Activated naive CD8-positive, alpha-beta T cell treated with anti-CD3 and anti-CD28 coated beads for 36 hours (primary cell): Measurements from ENCODE around the gene CDK11B. TPM values are rescaled to one million over a fixed set of nuclear protein-coding genes. Genes with fewer than 3 reads are reported as not detected.
"Not testable (repeated sequence)": the region's sequence is repeated elsewhere in the genome, so short reads cannot be mapped to it uniquely, and the experiment has no call there.

Source experiments
- DNase-seq: peaks from one replicate; pipeline ENCODE4 v3.0.0; 2021
- H3K27ac Mint-ChIP-seq: one replicate; pipeline ENCODE4 v1.8.0; 2022; ENCODE audit warnings: mild to moderate bottlenecking, moderate library complexity, mixed read lengths
- H3K27me3 Mint-ChIP-seq: one replicate; pipeline ENCODE4 v1.8.0; 2022; ENCODE audit warnings: mild to moderate bottlenecking, mixed read lengths
- H3K36me3 Mint-ChIP-seq: one replicate; pipeline ENCODE4 v1.8.0; 2021; ENCODE audit warnings: mild to moderate bottlenecking, mixed read lengths
- H3K4me1 Mint-ChIP-seq: one replicate; pipeline ENCODE4 v1.8.0; 2021; ENCODE audit warnings: mixed read lengths
- H3K4me3 Mint-ChIP-seq: one replicate; pipeline ENCODE4 v1.8.0; 2022; ENCODE audit warnings: mild to moderate bottlenecking, moderate library complexity, mixed read lengths
- H3K9me3 Mint-ChIP-seq: one replicate; pipeline ENCODE4 v1.8.0; 2022; ENCODE audit warnings: mixed read lengths
- total RNA-seq, 2 experiments: library from RNA; stranded (reverse); gene quantifications; one replicate each; pipeline ENCODE4 v1.2.3, GENCODE V29; 2021

CDK11B gene
- total RNA-seq, 2 experiments from 2014 or later: 42.2 to 43.3 TPM

- Mint-ChIP-seq H3K9me3 (no peaks in the 10 kb centered on the region), H3K27me3 (no peaks in the 10 kb centered on the region), H3K4me1 (peaks cover 2% of the 10 kb centered on the region), H3K36me3 (peaks cover 4% of the 10 kb centered on the region), H3K4me3 (no peak overlapping the region), H3K27ac (no peak overlapping the region)
- DNase-seq: no peak
Measured at GRCh38 chr1:1672181-1672965, 13.6 kb upstream of the CDK11B start.

- DNase-seq: no peak
- peaks cover 5% of the 10 kb centered on the region for H3K36me3 Mint-ChIP-seq
Measured at GRCh38 chr1:1671365-1672119, 12.7 kb upstream of the CDK11B start.

GRCh38 chr1:1670866-1671265, 12.1 kb upstream of the CDK11B start:
- H3K36me3 Mint-ChIP-seq: peaks cover 7% of the 10 kb centered on the region
- DNase-seq: no peak

More at GRCh38 chr1:1671365-1672119, 12.7 kb upstream of the CDK11B start:
- no peak overlapping the region for H3K4me3 Mint-ChIP-seq
- no peaks in the 10 kb centered on the region for H3K9me3 Mint-ChIP-seq
- H3K27me3 Mint-ChIP-seq: no peaks in the 10 kb centered on the region
- peaks cover 2% of the 10 kb centered on the region for H3K4me1 Mint-ChIP-seq
- H3K27ac Mint-ChIP-seq: no peak overlapping the region

GRCh38 chr1:1669468-1670440, 10.9 kb upstream of the CDK11B start:
- H3K27me3 Mint-ChIP-seq: no peaks in the 10 kb centered on the region
- peaks cover 1% of the 10 kb centered on the region for H3K4me1 Mint-ChIP-seq
- H3K36me3 Mint-ChIP-seq: peaks cover 7% of the 10 kb centered on the region
- H3K9me3 Mint-ChIP-seq: no peaks in the 10 kb centered on the region
- no peak for DNase-seq
- H3K27ac Mint-ChIP-seq: no peak overlapping the region
- no peak overlapping the region for H3K4me3 Mint-ChIP-seq

More at GRCh38 chr1:1670866-1671265, 12.1 kb upstream of the CDK11B start:
- Mint-ChIP-seq H3K27ac (no peak overlapping the region), H3K9me3 (no peaks in the 10 kb centered on the region), H3K4me1 (peaks cover 2% of the 10 kb centered on the region), H3K4me3 (no peak overlapping the region), H3K27me3 (no peaks in the 10 kb centered on the region)

- Mint-ChIP-seq H3K4me1 (no peaks in the 10 kb centered on the region), H3K9me3 (no peaks in the 10 kb centered on the region), H3K4me3 (no peak overlapping the region), H3K27ac (no peak overlapping the region), H3K27me3 (no peaks in the 10 kb centered on the region), H3K36me3 (peaks cover 6% of the 10 kb centered on the region)
- no peak for DNase-seq
Measured at GRCh38 chr1:1666526-1666925, 7.7 kb upstream of the CDK11B start.

- Mint-ChIP-seq H3K4me3 (no peak overlapping the region), H3K4me1 (no peaks in the 10 kb centered on the region), H3K9me3 (no peaks in the 10 kb centered on the region), H3K36me3 (peaks cover 6% of the 10 kb centered on the region), H3K27ac (no peak overlapping the region), H3K27me3 (no peaks in the 10 kb centered on the region)
- peak; percentile 39 for DNase-seq
Measured at GRCh38 chr1:1665815-1666251, 7.0 kb upstream of the CDK11B start.

- Mint-ChIP-seq H3K27ac (no peak overlapping the region), H3K36me3 (peaks cover 6% of the 10 kb centered on the region), H3K4me1 (no peaks in the 10 kb centered on the region), H3K27me3 (no peaks in the 10 kb centered on the region), H3K4me3 (no peak overlapping the region), H3K9me3 (no peaks in the 10 kb centered on the region)
- DNase-seq: no peak
Measured at GRCh38 chr1:1664941-1665814, 6.4 kb upstream of the CDK11B start.

- not testable (repeated sequence) for H3K36me3 Mint-ChIP-seq, DNase-seq, H3K4me1 Mint-ChIP-seq, H3K27me3 Mint-ChIP-seq, H3K9me3 Mint-ChIP-seq, H3K4me3 Mint-ChIP-seq, H3K27ac Mint-ChIP-seq
Measured at GRCh38 chr1:1664318-1664717, 5.5 kb upstream of the CDK11B start.

- H3K9me3 Mint-ChIP-seq, H3K27me3 Mint-ChIP-seq, DNase-seq, H3K4me1 Mint-ChIP-seq, H3K27ac Mint-ChIP-seq, H3K4me3 Mint-ChIP-seq, H3K36me3 Mint-ChIP-seq: not testable (repeated sequence)
Measured at GRCh38 chr1:1662830-1663560, 4.2 kb upstream of the CDK11B start.

- not testable (repeated sequence) for H3K36me3 Mint-ChIP-seq, H3K27ac Mint-ChIP-seq, H3K4me1 Mint-ChIP-seq, H3K27me3 Mint-ChIP-seq, DNase-seq, H3K9me3 Mint-ChIP-seq, H3K4me3 Mint-ChIP-seq
Measured at GRCh38 chr1:1662392-1662791, 3.6 kb upstream of the CDK11B start.

GRCh38 chr1:1648265-1648664, 10.5 kb downstream of the CDK11B start:
- not testable (repeated sequence) for DNase-seq, H3K27ac Mint-ChIP-seq, H3K9me3 Mint-ChIP-seq, H3K4me1 Mint-ChIP-seq, H3K27me3 Mint-ChIP-seq, H3K4me3 Mint-ChIP-seq
- H3K36me3 Mint-ChIP-seq: peaks cover 35% of the 10 kb centered on the region

- not testable (repeated sequence) for H3K9me3 Mint-ChIP-seq
Measured at GRCh38 chr1:1647567-1648241, 11.1 kb downstream of the CDK11B start.

GRCh38 chr1:1646326-1646725, 12.5 kb downstream of the CDK11B start:
- not testable (repeated sequence) for DNase-seq, H3K4me1 Mint-ChIP-seq, H3K4me3 Mint-ChIP-seq, H3K27ac Mint-ChIP-seq, H3K9me3 Mint-ChIP-seq, H3K27me3 Mint-ChIP-seq
- peaks cover 29% of the 10 kb centered on the region for H3K36me3 Mint-ChIP-seq

More at GRCh38 chr1:1647567-1648241, 11.1 kb downstream of the CDK11B start:
- not testable (repeated sequence) for H3K27ac Mint-ChIP-seq, DNase-seq, H3K4me3 Mint-ChIP-seq, H3K4me1 Mint-ChIP-seq, H3K27me3 Mint-ChIP-seq
- H3K36me3 Mint-ChIP-seq: peaks cover 34% of the 10 kb centered on the region
